OCI-LY7 (cell line): ENCODE data around the gene PTPRZ1. TPM values are rescaled to one million over a fixed set of nuclear protein-coding genes. Genes with fewer than 3 reads are reported as not detected.

Source experiments
- BruUV-seq: library from RNA; stranded (reverse); fragments of 400-500 nt; replicated peaks from 2 replicates; lab custom pipeline; 2021; lab: Mats Ljungman, UMichigan
- CTCF ChIA-PET: fragments of 300-600 bp; sonication (Branson Sonifier 250); formaldehyde crosslinking; loops from one replicate; lab custom pipeline; 2022; ENCODE audit warnings: antibody characterized with exemption; ENCODE audit not compliant: unreplicated experiment; lab: Charles Lee
- POLR2A ChIA-PET: fragments of 300-600 bp; sonication (Branson Sonifier 250); formaldehyde crosslinking; loops from one replicate; lab custom pipeline; 2022; ENCODE audit warnings: antibody characterized with exemption; lab: Charles Lee
- DNase-seq: peaks from one replicate; pipeline ENCODE4 v3.0.0-alpha.2; 2015; ENCODE audit warnings: low spot score
- H2AFZ ChIP-seq: fragments of 200-600 bp; sonication (generic), shearing (Covaris generic); 2 replicates; pipeline ENCODE4 v1.6.1; 2014; ENCODE audit warnings: mild to moderate bottlenecking, antibody characterized with exemption, low read length, moderate library complexity
- H3K27ac ChIP-seq: fragments of 200-600 bp; sonication (generic); 2 replicates; pipeline ENCODE4 v1.5.1; 2014; ENCODE audit warnings: mixed run types, low read depth, mild to moderate bottlenecking, moderate library complexity, low read length, inconsistent platforms; ENCODE audit not compliant: poor library complexity, severe bottlenecking
- H3K36me3 ChIP-seq: fragments of 200-600 bp; sonication (generic); 2 replicates; pipeline ENCODE4 v1.6.1; 2014; ENCODE audit warnings: mild to moderate bottlenecking, antibody characterized with exemption, low read length, moderate library complexity, mixed read lengths; ENCODE audit not compliant: insufficient read depth
- H3K4me1 ChIP-seq: fragments of 200-600 bp; sonication (generic); 2 replicates; pipeline ENCODE4 v1.5.1; 2014; ENCODE audit warnings: mild to moderate bottlenecking, low read length; ENCODE audit not compliant: insufficient read depth, poor library complexity, severe bottlenecking
- H3K4me2 ChIP-seq: fragments of 200-600 bp; sonication (generic); 2 replicates; pipeline ENCODE4 v1.6.1; 2014; ENCODE audit warnings: mild to moderate bottlenecking, low read length
- H3K4me3 ChIP-seq: fragments of 200-600 bp; sonication (generic); 2 replicates; pipeline ENCODE4 v1.5.1; 2014; ENCODE audit warnings: mild to moderate bottlenecking, low read depth, low read length; ENCODE audit not compliant: poor library complexity, severe bottlenecking
- H3K79me2 ChIP-seq: fragments of 200-600 bp; sonication (generic); 2 replicates; pipeline ENCODE4 v1.6.1; 2016; ENCODE audit warnings: low read depth, mild to moderate bottlenecking, low read length, moderate library complexity, mixed read lengths; ENCODE audit not compliant: insufficient read depth
- H3K9me2 ChIP-seq: fragments of 200-600 bp; sonication (generic); 2 replicates; pipeline ENCODE4 v1.6.1; 2016; ENCODE audit warnings: mild to moderate bottlenecking, low read length, mixed read lengths; ENCODE audit not compliant: insufficient read depth
- H3K9me3 ChIP-seq: fragments of 200-600 bp; sonication (generic); 2 replicates; pipeline ENCODE4 v1.6.1; 2014; ENCODE audit warnings: mild to moderate bottlenecking, mixed run types, low read length, mixed read lengths
- H4K20me1 ChIP-seq: fragments of 200-600 bp; sonication (generic); 2 replicates; pipeline ENCODE4 v1.6.1; 2014; ENCODE audit warnings: mild to moderate bottlenecking, antibody characterized with exemption, low read length, moderate library complexity, mixed read lengths; ENCODE audit not compliant: insufficient read depth
- EZH2phosphoT487 ChIP-seq: fragments of 200-600 bp; sonication (generic); IDR thresholded peaks from 2 replicates; pipeline ENCODE4 v1.6.1; 2018; ENCODE audit warnings: low read depth, borderline replicate concordance, mild to moderate bottlenecking, mixed run types, antibody characterized with exemption, low read length, moderate library complexity, mixed read lengths
- intact Hi-C: fragments of 100-400 bp; cut with micrococcal nuclease; formaldehyde crosslinking; loops from one replicate; pipeline ENCODE4 v1.10.0; 2022; ENCODE audit not compliant: unreplicated experiment
- total RNA-seq, 2 experiments: library from RNA; depleted of rRNA in 1 of 2; stranded (reverse); fragments of >200 nt in 1 of 2; shearing (Covaris generic) in 1 of 2; gene quantifications; 2 replicates each; pipeline ENCODE4 v1.2.3, GENCODE V29; 2014 to 2022
- TF ChIP-seq, protein P1 (sequence below): fragments of 200-600 bp; sonication (generic); conservative IDR thresholded peaks from 2 replicates; pipeline ENCODE4 v1.5.1; 2014; ENCODE audit warnings: mild to moderate bottlenecking, antibody characterized with exemption, low read length, moderate library complexity, mixed read lengths

PTPRZ1 gene
- total RNA-seq, 2 experiments from 2014 or later, result not detected

DNA sequence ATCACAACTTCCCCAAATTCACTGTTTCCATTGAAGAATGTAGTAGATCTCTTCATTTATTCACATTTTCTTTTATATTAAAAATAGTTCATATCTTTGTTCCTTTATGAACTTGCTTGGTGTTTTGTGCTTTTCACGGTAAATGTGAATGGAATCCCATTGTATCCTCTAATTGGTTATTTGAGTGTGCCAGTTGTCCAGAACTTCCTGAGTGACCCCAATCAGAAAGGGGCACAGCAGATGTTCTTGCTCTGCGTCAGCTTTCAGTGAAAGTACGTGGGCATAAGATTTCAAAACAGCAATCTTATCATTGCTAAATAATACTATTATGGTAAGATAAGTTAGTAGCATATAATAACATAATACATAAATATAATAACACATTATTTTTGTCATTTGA is 47.0 kb downstream of the PTPRZ1 start:
- Histone ChIP-seq H3K9me3 (no peaks in the 10 kb centered on the region), H3K4me1 (no peaks in the 10 kb centered on the region), H4K20me1 (no peaks in the 10 kb centered on the region), H3K9me2 (no peaks in the 10 kb centered on the region), H3K36me3 (no peaks in the 10 kb centered on the region), H2AFZ (no peak overlapping the region), H3K4me3 (no peak overlapping the region), H3K4me2 (no peak overlapping the region), H3K79me2 (no peaks in the 10 kb centered on the region), H3K27ac (no peak overlapping the region)
- ChIA-PET POLR2A (interaction anchor here (0.6 kb wide), 1 partner anchor 323 kb away, joined by 5 read pairs; no protein-coding TSS in a partner anchor), CTCF (no interaction called here)
- TF ChIP-seq, protein P1, sequence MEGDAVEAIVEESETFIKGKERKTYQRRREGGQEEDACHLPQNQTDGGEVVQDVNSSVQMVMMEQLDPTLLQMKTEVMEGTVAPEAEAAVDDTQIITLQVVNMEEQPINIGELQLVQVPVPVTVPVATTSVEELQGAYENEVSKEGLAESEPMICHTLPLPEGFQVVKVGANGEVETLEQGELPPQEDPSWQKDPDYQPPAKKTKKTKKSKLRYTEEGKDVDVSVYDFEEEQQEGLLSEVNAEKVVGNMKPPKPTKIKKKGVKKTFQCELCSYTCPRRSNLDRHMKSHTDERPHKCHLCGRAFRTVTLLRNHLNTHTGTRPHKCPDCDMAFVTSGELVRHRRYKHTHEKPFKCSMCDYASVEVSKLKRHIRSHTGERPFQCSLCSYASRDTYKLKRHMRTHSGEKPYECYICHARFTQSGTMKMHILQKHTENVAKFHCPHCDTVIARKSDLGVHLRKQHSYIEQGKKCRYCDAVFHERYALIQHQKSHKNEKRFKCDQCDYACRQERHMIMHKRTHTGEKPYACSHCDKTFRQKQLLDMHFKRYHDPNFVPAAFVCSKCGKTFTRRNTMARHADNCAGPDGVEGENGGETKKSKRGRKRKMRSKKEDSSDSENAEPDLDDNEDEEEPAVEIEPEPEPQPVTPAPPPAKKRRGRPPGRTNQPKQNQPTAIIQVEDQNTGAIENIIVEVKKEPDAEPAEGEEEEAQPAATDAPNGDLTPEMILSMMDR, result no peak
- TF ChIP-seq EZH2phosphoT487, result no peak
- DNase-seq, result no peak
- no TSS peak for BruUV-seq
- intact Hi-C loops, result no loop called here

DNA sequence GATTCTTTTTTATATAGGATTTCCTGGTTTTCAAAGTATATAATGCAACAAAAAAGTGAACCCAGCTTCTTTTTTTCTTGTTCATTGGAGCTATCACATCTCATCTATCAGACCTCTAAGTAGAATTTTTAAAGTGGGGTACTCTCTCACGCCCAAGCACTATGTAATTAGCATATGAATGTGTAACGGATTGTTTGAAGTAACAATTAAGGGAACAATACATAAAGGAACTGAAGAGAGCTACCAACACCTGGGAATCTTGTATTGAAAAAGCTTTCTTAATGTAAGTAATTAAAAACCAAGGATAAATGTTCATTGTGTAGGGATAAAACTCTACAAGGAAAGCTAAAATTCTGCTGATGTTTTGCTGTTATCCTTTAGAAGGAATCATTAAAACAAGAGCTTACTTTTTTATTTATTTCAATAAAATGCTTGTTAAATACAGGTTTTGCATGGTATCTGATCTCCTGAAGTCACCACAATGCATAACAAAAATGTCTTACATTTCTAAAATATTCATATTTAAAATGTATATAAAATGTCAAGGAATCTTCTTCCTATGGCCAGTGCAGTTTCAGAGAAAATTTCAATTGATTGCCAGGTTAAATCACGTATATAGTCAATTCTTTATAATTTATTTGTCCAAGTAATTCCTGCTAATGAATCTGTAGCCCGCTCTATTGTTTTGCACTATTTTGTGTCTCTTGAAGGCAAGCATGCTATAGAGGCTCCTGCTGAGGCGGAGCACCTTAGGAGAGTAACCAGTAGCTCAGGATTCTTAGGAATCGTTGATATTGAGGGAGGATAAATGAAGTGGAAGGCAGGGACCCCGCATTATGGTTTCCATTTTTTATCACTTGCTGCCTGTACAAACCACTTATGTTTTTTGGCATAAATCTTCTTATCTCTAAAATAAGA is 51.6 kb downstream of the PTPRZ1 start:
- ChIA-PET POLR2A (interaction anchor here (0.7 to 1.1 kb wide), 2 partner anchors 14 to 16 kb away, joined by 3 to 6 read pairs; no protein-coding TSS in a partner anchor), CTCF (no interaction called here)
- H3K9me3 ChIP-seq, result no peaks in the 10 kb centered on the region
- no peak for DNase-seq
- H2AFZ ChIP-seq, result no peak overlapping the region
- no peaks in the 10 kb centered on the region for H3K4me1 ChIP-seq
- no peaks in the 10 kb centered on the region for H4K20me1 ChIP-seq
- TF ChIP-seq EZH2phosphoT487, result no peak
- TF ChIP-seq, protein P1, result no peak
- H3K4me2 ChIP-seq, result no peak overlapping the region
- H3K4me3 ChIP-seq, result no peak overlapping the region
- intact Hi-C loops, result no loop called here
- no peaks in the 10 kb centered on the region for H3K79me2 ChIP-seq
- H3K9me2 ChIP-seq, result no peaks in the 10 kb centered on the region
- H3K27ac ChIP-seq, result no peak overlapping the region
- BruUV-seq, result no TSS peak
- H3K36me3 ChIP-seq, result no peaks in the 10 kb centered on the region
